Measurements from ENCODE around the gene DNASE1L3. TPM values are rescaled to one million over a fixed set of nuclear protein-coding genes. Genes with fewer than 3 reads are reported as not detected.

DNASE1L3 gene
- total and polyA plus RNA-seq, 2 of the 13 experiments (the other 11 are each of a cell fraction or from before 2014, with no cell fraction given): 0.86 to 1.7 TPM

- TF ChIP-seq ZNF687 (CRISPR knock-in tag; IDR thresholded peaks at IDR 0.05): peak; percentile 96
- no peak for TF ChIP-seq SNAPC2 (CRISPR knock-in tag; IDR thresholded peaks at IDR 0.05)
- 0 out of 2 replicates have a peak, but pooled peaks have one; percentile 61 for TF ChIP-seq TIGD3 (CRISPR knock-in tag; IDR thresholded peaks at IDR 0.05; ENCODE audit: borderline replicate concordance)
- no peak for TF ChIP-seq ZNF646 (CRISPR knock-in tag; IDR thresholded peaks at IDR 0.05)
- TF ChIP-seq ELF4 (CRISPR knock-in tag; IDR thresholded peaks at IDR 0.05; ENCODE audit: borderline replicate concordance): no peak
- TF ChIP-seq ZNF12 (CRISPR knock-in tag; IDR thresholded peaks at IDR 0.05): peak; percentile 54; the same call in 1 of the 2 replicates
- peak; percentile 68; the same call in 1 of the 2 replicates for TF ChIP-seq MIXL1 (CRISPR knock-in tag; IDR thresholded peaks at IDR 0.05)
- TF ChIP-seq ZNF556 (CRISPR knock-in tag; IDR thresholded peaks at IDR 0.05; ENCODE audit: borderline replicate concordance): peak; percentile 72; the same call in 1 of the 2 replicates
- TF ChIP-seq YEATS4 (CRISPR knock-in tag; IDR thresholded peaks at IDR 0.05; ENCODE audit: borderline replicate concordance): peak; percentile 70; the same call in 1 of the 2 replicates
- peak; percentile 58; the same call in 1 of the 2 replicates for TF ChIP-seq ZBTB25 (CRISPR knock-in tag; IDR thresholded peaks at IDR 0.05)
- peak; percentile 80; the same call in 1 of the 2 replicates for TF ChIP-seq ZNF350 (CRISPR knock-in tag; IDR thresholded peaks at IDR 0.05; ENCODE audit: borderline replicate concordance, low read depth)
- no peak for TF ChIP-seq SNAPC5 (CRISPR knock-in tag; IDR thresholded peaks at IDR 0.05; ENCODE audit: borderline replicate concordance)
These were observed 6.5 kb upstream of the DNASE1L3 start (continued) for GRCh38 chr3:58217209-58217811.
